IPS DF 6.9 (cell line): ENCODE data around the gene ARHGAP12.
"Not testable (repeated sequence)": the region's sequence is repeated elsewhere in the genome, so short reads cannot be mapped to it uniquely, and the experiment has no call there.

Source experiments
- DNase-seq: peaks from one replicate; pipeline ENCODE4 v3.0.0-alpha.2; 2013; ENCODE audit warnings: low read depth, low spot score
- H3K27ac ChIP-seq: one replicate; pipeline ENCODE4 v1.5.1; 2013; ENCODE audit warnings: low read length, control low read depth
- H3K27me3 ChIP-seq: 2 replicates; pipeline ENCODE4 v1.6.1; 2013; ENCODE audit warnings: mild to moderate bottlenecking, low read length; ENCODE audit not compliant: control insufficient read depth, insufficient read depth
- H3K36me3 ChIP-seq: 2 replicates; pipeline ENCODE4 v1.6.1; 2013; ENCODE audit warnings: low read length; ENCODE audit not compliant: control insufficient read depth, insufficient read depth
- H3K4me1 ChIP-seq: 2 replicates; pipeline ENCODE4 v1.6.1; 2013; ENCODE audit warnings: low read length; ENCODE audit not compliant: control insufficient read depth, insufficient read depth
- H3K4me3 ChIP-seq: 2 replicates; pipeline ENCODE4 v1.5.1; 2013; ENCODE audit warnings: mild to moderate bottlenecking, low read length
- H3K9me3 ChIP-seq: 2 replicates; pipeline ENCODE4 v1.6.1; 2013; ENCODE audit warnings: low read length, inconsistent platforms; ENCODE audit not compliant: control insufficient read depth, insufficient read depth
- WGBS: extraction: QIAGEN DNeasy Blood & Tissue Kit; methylation state at CpG from one replicate; pipeline ENCODE4 v1.1.7; 2013; ENCODE audit warnings: mixed read lengths, missing lambda C conversion rate; ENCODE audit not compliant: insufficient read length, insufficient coverage; 5-methylcytosine and 5-hydroxymethylcytosine counted together

The ARHGAP12 gene

GRCh38 chr10:31905586-31905985 lies 23.0 kb downstream of the ARHGAP12 start:
- DNase-seq, result no peak
- Histone ChIP-seq H3K27ac (no peak overlapping the region), H3K4me1 (peaks cover 3% of the 10 kb centered on the region; the same call in 1 of the 2 replicates), H3K4me3 (no peak overlapping the region), H3K36me3 (no peaks in the 10 kb centered on the region; the same call in 1 of the 2 replicates), H3K9me3 (no peaks in the 10 kb centered on the region), H3K27me3 (no peaks in the 10 kb centered on the region)
- no CpG with 5 or more reads among the region's 1 CpG for WGBS

- peaks cover 3% of the 10 kb centered on the region; the same call in 1 of the 2 replicates for H3K4me1 ChIP-seq
- WGBS, result no CpG with 5 or more reads among the region's 1 CpG
- DNase-seq, result no peak
- H3K9me3 ChIP-seq, result no peaks in the 10 kb centered on the region
- no peak overlapping the region for H3K27ac ChIP-seq
- H3K27me3 ChIP-seq, result no peaks in the 10 kb centered on the region
- H3K4me3 ChIP-seq, result no peak overlapping the region
- no peaks in the 10 kb centered on the region for H3K36me3 ChIP-seq
These were observed 26.0 kb downstream of the ARHGAP12 start for GRCh38 chr10:31902625-31903024.

GRCh38 chr10:31897506-31897905 lies 31.1 kb downstream of the ARHGAP12 start:
- H3K4me1 ChIP-seq, result peaks cover 3% of the 10 kb centered on the region; the same call in 1 of the 2 replicates
- H3K4me3 ChIP-seq, result no peak overlapping the region
- no peak for DNase-seq
- WGBS, result no CpG with 5 or more reads among the region's 2 CpGs
- no peak overlapping the region for H3K27ac ChIP-seq
- H3K36me3 ChIP-seq, result no peaks in the 10 kb centered on the region
- H3K9me3 ChIP-seq, result no peaks in the 10 kb centered on the region
- H3K27me3 ChIP-seq, result no peaks in the 10 kb centered on the region

- no peak overlapping the region for H3K27ac ChIP-seq
These were observed 31.7 kb downstream of the ARHGAP12 start for GRCh38 chr10:31896968-31897384.

GRCh38 chr10:31895722-31896121 lies 32.9 kb downstream of the ARHGAP12 start:
- DNase-seq, H3K27ac ChIP-seq, H3K4me1 ChIP-seq, H3K4me3 ChIP-seq, H3K36me3 ChIP-seq, H3K9me3 ChIP-seq, H3K27me3 ChIP-seq: not testable (repeated sequence)
- WGBS, result no CpG with 5 or more reads among the region's 6 CpGs

More at GRCh38 chr10:31896968-31897384, 31.7 kb downstream of the ARHGAP12 start:
- no peak overlapping the region for H3K4me3 ChIP-seq
- no peaks in the 10 kb centered on the region for H3K9me3 ChIP-seq
- no peaks in the 10 kb centered on the region for H3K27me3 ChIP-seq
- WGBS, result no CpG with 5 or more reads among the region's 1 CpG
- peaks cover 3% of the 10 kb centered on the region; the same call in 1 of the 2 replicates for H3K4me1 ChIP-seq
- no peaks in the 10 kb centered on the region for H3K36me3 ChIP-seq
- no peak for DNase-seq

- no peak overlapping the region for H3K27ac ChIP-seq
- H3K4me3 ChIP-seq, result no peak overlapping the region
- no peaks in the 10 kb centered on the region for H3K27me3 ChIP-seq
- H3K36me3 ChIP-seq, result no peaks in the 10 kb centered on the region
- no peaks in the 10 kb centered on the region for H3K4me1 ChIP-seq
- H3K9me3 ChIP-seq, result no peaks in the 10 kb centered on the region
- no CpG with 5 or more reads among the region's 1 CpG for WGBS
- DNase-seq, result no peak
These were observed 40.2 kb downstream of the ARHGAP12 start for GRCh38 chr10:31888442-31888841.

GRCh38 chr10:31887850-31888249 lies 40.8 kb downstream of the ARHGAP12 start:
- no CpG with 5 or more reads among the region's 7 CpGs for WGBS
- no peaks in the 10 kb centered on the region for H3K36me3 ChIP-seq
- H3K4me1 ChIP-seq, result no peaks in the 10 kb centered on the region
- no peak overlapping the region for H3K27ac ChIP-seq
- H3K27me3 ChIP-seq, result no peaks in the 10 kb centered on the region
- H3K4me3 ChIP-seq, result no peak overlapping the region
- no peak for DNase-seq
- H3K9me3 ChIP-seq, result no peaks in the 10 kb centered on the region

GRCh38 chr10:31886885-31887284 lies 41.7 kb downstream of the ARHGAP12 start:
- WGBS, result no CpG with 5 or more reads among the region's 1 CpG
- DNase-seq, result no peak

GRCh38 chr10:31885971-31886370 lies 42.7 kb downstream of the ARHGAP12 start:
- H3K36me3 ChIP-seq, result no peaks in the 10 kb centered on the region
- H3K27ac ChIP-seq, result no peak overlapping the region
- H3K27me3 ChIP-seq, result no peaks in the 10 kb centered on the region
- DNase-seq, result no peak
- H3K4me3 ChIP-seq, result no peak overlapping the region
- H3K9me3 ChIP-seq, result no peaks in the 10 kb centered on the region
- H3K4me1 ChIP-seq, result no peaks in the 10 kb centered on the region

More at GRCh38 chr10:31886885-31887284, 41.7 kb downstream of the ARHGAP12 start:
- no peak overlapping the region for H3K27ac ChIP-seq
- no peak overlapping the region for H3K4me3 ChIP-seq
- no peaks in the 10 kb centered on the region for H3K9me3 ChIP-seq
- H3K27me3 ChIP-seq, result no peaks in the 10 kb centered on the region
- H3K4me1 ChIP-seq, result no peaks in the 10 kb centered on the region
- H3K36me3 ChIP-seq, result no peaks in the 10 kb centered on the region

GRCh38 chr10:31884386-31884785 lies 44.2 kb downstream of the ARHGAP12 start:
- H3K4me3 ChIP-seq, result no peak overlapping the region
- no peaks in the 10 kb centered on the region for H3K4me1 ChIP-seq
- no peaks in the 10 kb centered on the region for H3K36me3 ChIP-seq
- H3K27ac ChIP-seq, result no peak overlapping the region
- no peak for DNase-seq
- no peaks in the 10 kb centered on the region for H3K27me3 ChIP-seq
- H3K9me3 ChIP-seq, result no peaks in the 10 kb centered on the region
- WGBS, result no CpG with 5 or more reads among the region's 2 CpGs

- Histone ChIP-seq H3K4me3 (no peak overlapping the region), H3K27ac (no peak overlapping the region), H3K9me3 (no peaks in the 10 kb centered on the region), H3K27me3 (no peaks in the 10 kb centered on the region), H3K4me1 (no peaks in the 10 kb centered on the region), H3K36me3 (no peaks in the 10 kb centered on the region)
- WGBS, result no CpG with 5 or more reads among the region's 3 CpGs
- DNase-seq, result no peak
These were observed 45.2 kb downstream of the ARHGAP12 start for GRCh38 chr10:31883397-31883796.
